Fibroblast of mammary gland (primary cell): ENCODE results near the gene SLAMF1.

Experiments used
- DNase-seq: peaks from one replicate; pipeline ENCODE4 v3.0.0-alpha.2; 2010; ENCODE audit warnings: low read depth
- H3K4me3 ChIP-seq: 2 replicates; pipeline ENCODE4 v1.5.1; 2011; ENCODE audit warnings: low read depth, mild to moderate bottlenecking, low read length, moderate library complexity; ENCODE audit not compliant: control insufficient read depth
- CTCF ChIP-seq: conservative IDR thresholded peaks from 2 replicates; pipeline ENCODE4 v1.5.1; 2011; ENCODE audit warnings: low read depth, low read length, inconsistent platforms; ENCODE audit not compliant: control insufficient read depth, insufficient read depth

Gene SLAMF1

GRCh38 chr1:160634543-160635491, 12.0 kb downstream of the SLAMF1 start:
- no peak overlapping the region for H3K4me3 ChIP-seq
- DNase-seq: no peak
- TF ChIP-seq CTCF: no peak

- no peak for TF ChIP-seq CTCF
Observed at GRCh38 chr1:160633330-160633903, 13.4 kb downstream of the SLAMF1 start.

GRCh38 chr1:160631983-160632625, 14.7 kb downstream of the SLAMF1 start:
- DNase-seq: no peak
- H3K4me3 ChIP-seq: no peak overlapping the region
- no peak for TF ChIP-seq CTCF

More at GRCh38 chr1:160633330-160633903, 13.4 kb downstream of the SLAMF1 start:
- DNase-seq: no peak
- H3K4me3 ChIP-seq: no peak overlapping the region

GRCh38 chr1:160630523-160631451, 16.1 kb downstream of the SLAMF1 start:
- no peak overlapping the region for H3K4me3 ChIP-seq
- no peak for DNase-seq
- no peak for TF ChIP-seq CTCF

- DNase-seq: no peak
- no peak for TF ChIP-seq CTCF
- no peak overlapping the region for H3K4me3 ChIP-seq
Observed at GRCh38 chr1:160629286-160630210, 17.3 kb downstream of the SLAMF1 start.
